RCC 7860 (cell line): Measurements from ENCODE around the gene CWC27.

Experiments
- DNase-seq: peaks from one replicate; pipeline ENCODE4 v3.0.0-alpha.2; 2015; ENCODE audit warnings: low spot score
- FAIRE-seq: peaks from 2 replicates; lab custom pipeline; 2012; peaks lifted over from hg19 to GRCh38; lab: Jason Lieb, UNC

CWC27 gene

DNA sequence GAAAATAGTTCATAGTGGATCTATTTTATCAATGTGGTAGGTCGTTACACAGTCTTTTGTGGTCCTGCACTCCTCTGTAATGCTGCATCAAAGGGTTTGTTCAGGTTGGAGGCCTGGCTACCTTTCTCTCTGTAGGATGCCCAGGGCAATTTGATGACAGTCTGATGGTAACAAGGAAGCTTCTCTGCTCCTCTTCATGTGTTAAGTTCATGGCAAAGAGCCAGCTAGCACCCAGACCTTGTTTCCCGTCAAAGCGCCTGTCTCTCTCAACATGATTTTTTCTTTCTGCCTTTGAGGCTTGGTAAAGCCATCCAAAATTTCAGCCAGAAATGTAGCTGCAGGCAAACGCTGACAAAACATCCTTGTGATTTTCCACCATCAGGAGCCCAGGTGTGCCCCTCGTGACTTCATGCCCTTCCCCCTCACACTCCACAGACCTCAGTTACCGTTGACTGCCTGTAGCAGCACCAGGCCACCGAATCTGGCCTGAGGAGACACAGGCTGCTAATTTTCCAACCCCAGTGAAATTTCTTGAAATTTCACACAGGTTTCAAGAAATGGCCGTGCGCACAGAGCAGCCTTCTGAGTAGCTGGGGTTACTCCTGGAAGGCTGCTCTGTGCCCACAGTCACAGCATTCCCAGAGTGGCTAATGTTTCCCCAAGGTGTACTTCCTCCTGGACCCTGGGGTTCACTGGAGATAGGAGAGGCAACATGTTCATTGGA, 292.7 kb downstream of the CWC27 start:
- DNase-seq, result no peak
- FAIRE-seq, result no peak

GRCh38 chr5:65061974-65062353, 293.2 kb downstream of the CWC27 start:
- DNase-seq, result no peak
- FAIRE-seq, result no peak

DNA sequence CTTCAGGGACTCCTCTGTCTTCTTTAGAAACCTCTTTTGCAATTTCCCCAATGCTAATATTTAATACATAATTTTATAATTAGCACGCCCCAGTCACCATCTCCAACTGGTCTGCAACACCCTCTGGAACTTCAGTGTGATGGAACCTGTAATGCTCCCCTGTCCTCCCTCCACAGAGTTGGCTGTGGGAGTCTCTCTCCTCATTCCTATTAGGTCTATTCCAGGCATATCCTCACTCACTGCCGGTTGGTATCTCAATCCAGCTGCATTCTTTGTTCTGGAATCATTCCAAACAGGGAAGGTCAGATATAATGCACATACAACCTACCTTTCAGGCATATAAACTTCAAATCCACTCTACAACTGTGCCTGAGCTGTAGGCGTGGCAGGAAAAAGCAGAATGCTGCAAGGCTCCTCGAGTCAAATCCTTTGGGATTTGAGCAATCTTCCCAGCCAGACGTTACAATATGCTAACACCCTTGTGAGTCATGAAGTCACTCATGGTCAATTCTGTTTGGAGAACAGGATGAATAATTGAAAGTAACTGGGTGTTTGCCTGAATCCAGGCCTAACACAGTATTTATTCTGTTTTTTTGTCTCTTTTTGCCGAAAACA, 293.8 kb downstream of the CWC27 start:
- DNase-seq, result peak; percentile 48
- FAIRE-seq, result peak; percentile 48

DNA sequence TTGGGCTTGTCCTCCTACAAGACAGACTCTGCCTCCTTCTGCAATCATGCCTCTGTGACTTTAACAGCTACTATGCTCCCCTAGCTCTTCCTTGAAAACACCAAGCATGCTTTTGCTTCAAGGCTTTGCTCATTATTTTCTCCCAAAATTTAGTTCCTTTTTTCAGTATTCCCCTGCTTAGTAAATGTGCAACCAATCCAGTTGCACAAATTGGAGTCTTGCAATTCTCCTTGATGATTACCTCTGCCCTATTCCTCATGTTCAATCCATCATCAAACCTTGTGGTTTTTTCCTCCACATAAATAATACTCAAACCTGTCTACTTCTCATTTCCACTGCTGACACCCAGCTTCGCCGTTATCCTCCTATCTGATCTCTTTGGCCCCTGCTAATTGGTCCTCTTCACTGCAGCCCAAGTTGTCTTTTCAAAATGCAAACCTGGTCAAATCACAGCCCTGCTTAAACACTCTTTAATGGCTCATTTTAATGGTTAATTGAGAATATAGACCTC, 296.3 kb downstream of the CWC27 start:
- DNase-seq, result no peak
- no peak for FAIRE-seq

- DNase-seq, result no peak
- no peak for FAIRE-seq
These were observed 297.8 kb downstream of the CWC27 start for GRCh38 chr5:65066387-65067146.

- DNase-seq (no peak), FAIRE-seq (no peak)
These were observed 298.4 kb downstream of the CWC27 start for GRCh38 chr5:65067147-65067506.
